Type B pancreatic cell (in vitro differentiated cells): ENCODE data around the gene SLC38A10. TPM values are rescaled to one million over a fixed set of nuclear protein-coding genes. Genes with fewer than 3 reads are reported as not detected.

Experiments used
- DNase-seq: peaks from one replicate; pipeline ENCODE4 v3.0.0; 2021; ENCODE audit warnings: mixed read lengths; ENCODE audit not compliant: unreplicated experiment; ENCODE audit errors: extremely low spot score
- H3K27ac Mint-ChIP-seq: 2 replicates; pipeline ENCODE4 v1.8.0; 2021; ENCODE audit warnings: mild to moderate bottlenecking, mixed read lengths
- H3K27me3 Mint-ChIP-seq: 2 replicates; pipeline ENCODE4 v1.8.0; 2021; ENCODE audit warnings: mixed read lengths
- H3K36me3 Mint-ChIP-seq: 2 replicates; pipeline ENCODE4 v1.8.0; 2021; ENCODE audit warnings: mixed read lengths
- H3K4me1 Mint-ChIP-seq: one replicate; pipeline ENCODE4 v1.8.0; 2021; ENCODE audit warnings: mixed read lengths; ENCODE audit not compliant: unreplicated experiment
- H3K4me3 Mint-ChIP-seq: 2 replicates; pipeline ENCODE4 v1.8.0; 2021; ENCODE audit warnings: mild to moderate bottlenecking, mixed read lengths
- H3K9me3 Mint-ChIP-seq: 2 replicates; pipeline ENCODE4 v1.8.0; 2021; ENCODE audit warnings: mixed read lengths
- total RNA-seq: library from RNA; stranded (reverse); gene quantifications from 2 replicates; pipeline ENCODE4 v1.2.1, GENCODE V29; 2021; ENCODE audit warnings: low replicate concordance
- TF ChIP-seq, protein P1 (sequence below): fragments of 200-600 bp; sonication (generic); conservative IDR thresholded peaks from 2 replicates; pipeline ENCODE4 v1.5.0; 2021; ENCODE audit warnings: antibody characterized with exemption, mild to moderate bottlenecking

SLC38A10 gene
- total RNA-seq, 1 donor from 2014 or later = 85.0 TPM

DNA sequence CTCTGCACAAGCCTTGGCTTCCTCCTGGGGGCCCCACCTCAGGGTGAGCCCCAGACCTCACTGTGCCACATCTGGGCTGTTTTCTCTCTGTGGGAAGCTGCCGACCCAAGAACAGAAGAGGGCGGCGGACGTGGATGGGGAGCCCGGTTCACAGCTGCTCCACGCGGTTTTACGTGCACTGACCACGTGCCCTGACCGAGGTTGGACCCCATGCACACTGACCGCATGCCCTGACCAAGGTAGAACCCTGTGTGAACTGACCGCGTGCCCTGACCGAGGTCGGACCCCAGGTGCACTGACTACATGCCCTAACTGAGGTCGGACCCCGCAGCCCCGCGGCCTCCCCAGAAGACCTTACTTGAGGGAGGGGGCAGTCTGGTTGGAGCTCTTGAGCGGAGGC lies 92.0 kb downstream of the SLC38A10 start:
- Mint-ChIP-seq H3K4me3 (no peak overlapping the region), H3K27ac (no peak overlapping the region), H3K36me3 (no peaks in the 10 kb centered on the region), H3K9me3 (no peaks in the 10 kb centered on the region), H3K27me3 (no peaks in the 10 kb centered on the region), H3K4me1 (no peaks in the 10 kb centered on the region)
- DNase-seq = no peak
- TF ChIP-seq, protein P1, sequence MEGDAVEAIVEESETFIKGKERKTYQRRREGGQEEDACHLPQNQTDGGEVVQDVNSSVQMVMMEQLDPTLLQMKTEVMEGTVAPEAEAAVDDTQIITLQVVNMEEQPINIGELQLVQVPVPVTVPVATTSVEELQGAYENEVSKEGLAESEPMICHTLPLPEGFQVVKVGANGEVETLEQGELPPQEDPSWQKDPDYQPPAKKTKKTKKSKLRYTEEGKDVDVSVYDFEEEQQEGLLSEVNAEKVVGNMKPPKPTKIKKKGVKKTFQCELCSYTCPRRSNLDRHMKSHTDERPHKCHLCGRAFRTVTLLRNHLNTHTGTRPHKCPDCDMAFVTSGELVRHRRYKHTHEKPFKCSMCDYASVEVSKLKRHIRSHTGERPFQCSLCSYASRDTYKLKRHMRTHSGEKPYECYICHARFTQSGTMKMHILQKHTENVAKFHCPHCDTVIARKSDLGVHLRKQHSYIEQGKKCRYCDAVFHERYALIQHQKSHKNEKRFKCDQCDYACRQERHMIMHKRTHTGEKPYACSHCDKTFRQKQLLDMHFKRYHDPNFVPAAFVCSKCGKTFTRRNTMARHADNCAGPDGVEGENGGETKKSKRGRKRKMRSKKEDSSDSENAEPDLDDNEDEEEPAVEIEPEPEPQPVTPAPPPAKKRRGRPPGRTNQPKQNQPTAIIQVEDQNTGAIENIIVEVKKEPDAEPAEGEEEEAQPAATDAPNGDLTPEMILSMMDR = no peak

DNA sequence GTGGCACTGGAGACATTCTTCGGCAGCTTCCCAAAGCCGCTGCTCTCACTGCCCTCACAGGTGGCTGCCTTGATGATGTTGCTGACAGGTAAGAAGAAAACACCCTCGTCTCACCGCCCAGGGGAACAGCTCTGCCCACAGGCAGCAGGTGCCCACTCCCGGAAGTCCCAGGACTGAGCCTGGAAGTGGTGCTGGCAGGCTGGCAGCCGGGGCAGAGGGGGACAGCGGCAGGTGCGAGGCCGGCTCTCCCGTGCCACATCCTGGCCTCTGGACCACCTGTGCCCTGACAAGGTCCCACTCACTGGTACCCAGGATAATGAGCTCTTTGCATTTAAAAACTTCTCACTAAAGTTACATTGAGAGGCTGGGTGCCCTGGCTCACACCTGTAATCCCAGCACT lies 92.8 kb downstream of the SLC38A10 start:
- H3K27ac Mint-ChIP-seq = no peak overlapping the region
- no peaks in the 10 kb centered on the region for H3K4me1 Mint-ChIP-seq
- no peak overlapping the region for H3K4me3 Mint-ChIP-seq
- DNase-seq = no peak
- no peaks in the 10 kb centered on the region for H3K27me3 Mint-ChIP-seq
- TF ChIP-seq, protein P1 = no peak
- H3K9me3 Mint-ChIP-seq = no peaks in the 10 kb centered on the region
- no peaks in the 10 kb centered on the region for H3K36me3 Mint-ChIP-seq

DNA sequence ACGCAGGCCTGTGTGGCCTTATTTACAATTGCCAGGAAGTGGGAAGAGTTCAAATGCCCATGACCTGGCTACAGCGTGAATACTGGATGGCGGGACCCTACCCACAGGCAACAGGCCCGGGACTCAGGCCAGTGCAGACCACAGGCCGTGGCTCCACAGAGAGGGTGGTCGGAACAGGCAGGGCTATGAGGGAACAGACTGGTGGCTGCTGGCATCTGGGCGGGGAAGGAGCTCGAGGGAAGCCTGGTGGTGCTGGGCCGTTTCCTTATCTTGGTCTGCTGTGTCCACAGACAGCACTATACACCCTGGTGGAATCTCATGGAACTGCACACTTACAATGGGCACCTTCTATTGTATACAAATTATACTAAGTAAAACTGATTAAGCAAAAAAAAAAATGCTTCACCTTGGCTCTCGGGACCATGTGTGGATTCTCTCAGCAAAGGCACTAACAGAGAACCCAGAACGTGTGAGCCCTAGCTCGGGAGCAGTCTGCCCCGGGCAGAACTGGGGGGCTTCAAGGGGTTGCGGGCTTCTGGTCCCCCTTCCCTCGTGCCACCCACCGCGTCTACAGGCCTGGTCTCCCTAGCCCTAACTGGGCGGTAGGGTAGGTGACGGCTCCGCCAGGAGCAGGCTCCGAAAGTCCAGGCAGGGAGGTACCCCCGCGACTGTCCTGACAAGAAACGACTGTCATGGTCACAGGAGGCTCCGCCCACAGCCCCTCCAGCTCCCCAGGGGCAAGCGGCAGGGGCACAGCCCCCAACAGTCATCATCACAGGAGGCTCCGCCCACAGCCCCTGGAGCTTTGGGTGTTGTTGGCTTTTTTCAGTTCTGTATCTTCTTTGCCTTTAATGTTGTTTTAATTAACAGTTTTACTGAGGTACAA lies 94.2 kb downstream of the SLC38A10 start:
- H3K27ac Mint-ChIP-seq = no peak overlapping the region
- H3K27me3 Mint-ChIP-seq = no peaks in the 10 kb centered on the region
- no peaks in the 10 kb centered on the region for H3K9me3 Mint-ChIP-seq
- TF ChIP-seq, protein P1 = peak; percentile 76
- H3K4me1 Mint-ChIP-seq = no peaks in the 10 kb centered on the region
- DNase-seq = no peak
- no peaks in the 10 kb centered on the region for H3K36me3 Mint-ChIP-seq
- no peak overlapping the region for H3K4me3 Mint-ChIP-seq

DNA sequence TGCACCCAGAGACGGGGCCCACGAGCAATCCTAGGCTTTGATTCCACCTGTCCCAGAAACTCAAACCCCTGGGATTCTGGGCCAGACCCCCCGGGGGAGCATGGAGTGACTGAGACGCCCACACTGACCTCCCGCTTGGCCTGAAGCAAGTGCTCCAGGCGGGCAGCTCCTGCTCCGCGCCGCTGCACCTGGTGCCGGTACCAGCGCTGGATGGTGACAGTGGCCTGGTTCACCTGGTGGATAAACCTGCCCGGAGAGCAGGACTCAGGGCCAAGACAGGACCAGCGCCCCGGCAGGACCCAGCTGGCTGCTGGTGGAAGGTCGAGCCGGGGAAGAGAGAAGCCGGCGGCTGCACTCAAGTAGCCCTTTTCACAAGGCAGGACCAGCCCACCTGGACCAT lies 94.9 kb downstream of the SLC38A10 start:
- Mint-ChIP-seq H3K27me3 (no peaks in the 10 kb centered on the region), H3K27ac (no peak overlapping the region), H3K36me3 (no peaks in the 10 kb centered on the region), H3K9me3 (no peaks in the 10 kb centered on the region), H3K4me3 (no peak overlapping the region), H3K4me1 (no peaks in the 10 kb centered on the region)
- DNase-seq = no peak
- TF ChIP-seq, protein P1 = no peak

DNA sequence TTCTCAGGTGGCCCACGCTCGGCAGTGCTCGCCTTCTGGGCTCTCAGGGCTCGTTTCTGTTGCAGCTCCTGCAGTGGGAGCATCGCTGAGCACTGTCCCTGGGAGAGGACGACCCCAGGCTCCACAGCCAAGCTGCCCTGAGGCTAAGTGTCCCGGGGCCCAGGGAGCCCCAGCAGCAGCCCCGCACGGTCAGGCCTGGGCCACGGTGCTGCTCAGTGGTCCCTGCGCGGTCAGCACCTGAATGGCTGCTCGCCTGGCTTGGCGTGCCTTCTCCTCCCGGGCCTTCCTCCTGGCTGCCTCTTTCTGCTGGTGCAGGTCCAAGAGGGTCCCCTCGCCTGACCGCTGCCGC lies 95.7 kb downstream of the SLC38A10 start:
- H3K36me3 Mint-ChIP-seq = no peaks in the 10 kb centered on the region
- H3K9me3 Mint-ChIP-seq = no peaks in the 10 kb centered on the region
- TF ChIP-seq, protein P1 = no peak
- DNase-seq = no peak
- no peak overlapping the region for H3K4me3 Mint-ChIP-seq
- H3K4me1 Mint-ChIP-seq = no peaks in the 10 kb centered on the region
- no peak overlapping the region for H3K27ac Mint-ChIP-seq
- no peaks in the 10 kb centered on the region for H3K27me3 Mint-ChIP-seq
